ENCODE measurements around the gene RBMS1.
"Not testable (repeated sequence)": the region's sequence is repeated elsewhere in the genome, so short reads cannot be mapped to it uniquely, and the experiment has no call there.

- TF ChIP-seq, protein P1, sequence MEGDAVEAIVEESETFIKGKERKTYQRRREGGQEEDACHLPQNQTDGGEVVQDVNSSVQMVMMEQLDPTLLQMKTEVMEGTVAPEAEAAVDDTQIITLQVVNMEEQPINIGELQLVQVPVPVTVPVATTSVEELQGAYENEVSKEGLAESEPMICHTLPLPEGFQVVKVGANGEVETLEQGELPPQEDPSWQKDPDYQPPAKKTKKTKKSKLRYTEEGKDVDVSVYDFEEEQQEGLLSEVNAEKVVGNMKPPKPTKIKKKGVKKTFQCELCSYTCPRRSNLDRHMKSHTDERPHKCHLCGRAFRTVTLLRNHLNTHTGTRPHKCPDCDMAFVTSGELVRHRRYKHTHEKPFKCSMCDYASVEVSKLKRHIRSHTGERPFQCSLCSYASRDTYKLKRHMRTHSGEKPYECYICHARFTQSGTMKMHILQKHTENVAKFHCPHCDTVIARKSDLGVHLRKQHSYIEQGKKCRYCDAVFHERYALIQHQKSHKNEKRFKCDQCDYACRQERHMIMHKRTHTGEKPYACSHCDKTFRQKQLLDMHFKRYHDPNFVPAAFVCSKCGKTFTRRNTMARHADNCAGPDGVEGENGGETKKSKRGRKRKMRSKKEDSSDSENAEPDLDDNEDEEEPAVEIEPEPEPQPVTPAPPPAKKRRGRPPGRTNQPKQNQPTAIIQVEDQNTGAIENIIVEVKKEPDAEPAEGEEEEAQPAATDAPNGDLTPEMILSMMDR (IDR thresholded peaks at IDR 0.05; ENCODE audit: insufficient read depth, low read depth, low read length), result not testable (repeated sequence)
- not testable (repeated sequence) for TF ChIP-seq EZH2 (IDR thresholded peaks at IDR 0.05; ENCODE audit: insufficient read depth, low read length)
Observed at GRCh38 chr2:160448821-160449220, 44.8 kb downstream of the RBMS1 start.
